GM19463 (cell line): ENCODE measurements around the gene DHCR7.

Source experiments
- ATAC-seq: cut with Tn5 transposase; IDR thresholded peaks from one replicate; pipeline ENCODE4 v1.9.1; 2021; ENCODE audit warnings: mild to moderate bottlenecking, moderate library complexity; ENCODE audit not compliant: unreplicated experiment

DHCR7 gene

DNA sequence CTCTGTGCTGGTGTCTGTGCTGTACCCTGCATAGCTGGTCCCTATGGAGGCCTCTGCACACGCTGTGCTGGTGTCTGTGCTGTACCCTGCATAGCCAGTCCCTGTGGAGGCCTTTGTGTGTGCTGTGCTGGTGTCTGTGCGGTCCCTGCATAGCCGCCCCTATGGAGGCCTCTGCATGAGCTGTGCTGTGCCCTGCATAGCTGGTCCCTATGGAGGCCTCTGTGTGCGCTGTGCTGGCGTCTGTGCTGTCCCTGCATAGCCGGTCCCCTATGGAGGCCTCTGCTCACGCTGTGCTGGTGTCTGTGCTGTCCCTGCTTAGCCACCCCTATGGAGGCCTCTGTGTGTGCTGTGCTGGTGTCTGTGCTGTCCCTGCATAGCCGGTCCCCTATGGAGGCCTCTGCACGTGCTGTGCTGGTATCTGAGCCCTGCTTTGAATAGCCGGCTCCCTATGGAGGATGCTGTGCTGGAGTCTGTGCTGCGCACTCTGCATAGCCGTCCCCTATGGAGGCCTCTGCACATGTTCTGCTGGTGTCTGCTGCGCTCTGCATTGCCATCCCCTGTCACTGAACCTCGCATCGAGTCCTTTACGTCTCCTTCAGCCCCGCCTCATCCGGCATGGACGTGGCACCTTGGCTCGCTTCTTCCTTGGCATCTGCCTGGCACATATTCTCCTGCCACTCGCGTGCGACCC lies 11.0 kb upstream of the DHCR7 start:
- no peak for ATAC-seq

DNA sequence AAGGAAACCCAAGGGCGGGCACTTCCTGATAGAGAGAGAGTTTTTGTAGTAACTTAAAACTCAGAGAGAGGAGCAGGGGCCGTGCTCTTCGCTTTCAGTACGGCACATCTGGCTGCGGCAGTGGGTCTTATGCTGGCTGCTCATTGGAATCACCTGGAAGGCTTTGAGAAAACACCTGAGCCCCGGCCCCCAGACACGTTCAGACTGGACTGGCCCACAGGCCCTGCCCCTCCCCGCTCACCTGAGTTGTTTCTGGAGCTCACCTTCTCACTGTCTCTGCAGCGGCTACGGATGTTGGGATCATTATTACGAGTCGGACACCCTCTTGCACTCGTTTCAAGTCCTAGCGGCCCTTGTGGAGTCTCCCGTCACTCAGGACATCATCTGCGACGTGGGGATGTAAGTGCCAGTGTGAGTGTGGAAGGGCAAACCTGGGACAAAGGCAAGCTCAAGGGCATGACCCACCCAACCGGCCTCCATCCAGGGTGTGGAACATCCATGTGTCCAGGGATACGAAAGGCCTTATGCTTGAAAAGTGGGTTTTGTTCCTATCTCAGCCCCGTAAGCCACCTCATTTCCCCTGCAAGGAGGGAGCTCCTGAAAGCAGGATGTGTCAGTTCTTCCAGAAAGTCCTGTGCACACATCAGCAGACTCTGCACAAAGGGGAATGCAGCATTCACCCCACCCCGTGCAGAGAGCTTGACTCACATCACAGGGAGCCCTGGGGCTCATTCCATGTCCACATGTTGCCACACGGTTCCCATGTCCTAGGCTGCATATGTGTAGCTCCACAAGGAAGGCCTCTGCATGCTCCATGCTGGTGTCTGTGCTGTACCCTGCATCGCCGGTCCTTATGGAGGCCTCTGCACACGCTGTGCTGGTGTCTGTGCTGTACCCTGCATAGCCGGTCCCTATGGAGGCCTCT lies 10.2 kb upstream of the DHCR7 start:
- ATAC-seq = no peak

DNA sequence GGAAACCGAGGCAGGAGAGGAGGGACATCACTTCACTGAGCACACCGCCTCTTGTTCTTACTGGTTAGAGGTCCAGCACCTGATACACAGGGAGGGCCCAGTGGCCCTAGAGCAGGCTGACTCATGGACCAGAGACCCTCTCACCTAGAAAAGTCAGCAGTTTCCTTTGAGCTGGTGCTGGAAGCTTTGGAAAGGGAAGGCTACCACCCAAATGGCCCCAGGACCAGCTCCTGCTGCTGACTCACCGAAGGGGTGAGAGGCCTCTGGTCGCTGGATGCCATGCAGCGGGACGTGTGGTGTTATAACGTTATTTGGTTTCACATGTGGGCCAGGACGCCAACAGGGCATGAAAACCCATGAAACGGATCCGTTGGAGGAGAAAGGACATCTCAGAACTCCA lies 8.6 kb upstream of the DHCR7 start:
- ATAC-seq = no peak

DNA sequence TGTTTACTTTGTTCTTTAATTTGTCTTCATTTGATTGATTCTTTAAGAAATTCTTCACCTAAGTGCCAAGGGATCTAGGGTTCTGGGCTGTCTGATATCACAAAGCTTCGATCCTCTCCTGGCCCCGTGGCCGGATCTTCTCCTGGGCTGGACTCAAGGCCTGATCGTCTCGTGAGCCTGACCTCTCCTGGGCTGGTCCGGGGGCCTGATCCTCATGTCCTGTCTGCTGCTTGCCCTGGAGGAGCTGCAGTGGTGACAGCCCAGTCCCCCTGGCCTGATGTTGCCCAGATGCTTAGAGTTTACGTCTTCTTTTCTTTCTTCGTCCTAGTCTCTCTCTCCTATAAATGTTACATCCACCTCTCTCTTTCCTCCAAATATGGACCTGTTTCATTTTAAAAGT lies 8.1 kb upstream of the DHCR7 start:
- no peak for ATAC-seq

DNA sequence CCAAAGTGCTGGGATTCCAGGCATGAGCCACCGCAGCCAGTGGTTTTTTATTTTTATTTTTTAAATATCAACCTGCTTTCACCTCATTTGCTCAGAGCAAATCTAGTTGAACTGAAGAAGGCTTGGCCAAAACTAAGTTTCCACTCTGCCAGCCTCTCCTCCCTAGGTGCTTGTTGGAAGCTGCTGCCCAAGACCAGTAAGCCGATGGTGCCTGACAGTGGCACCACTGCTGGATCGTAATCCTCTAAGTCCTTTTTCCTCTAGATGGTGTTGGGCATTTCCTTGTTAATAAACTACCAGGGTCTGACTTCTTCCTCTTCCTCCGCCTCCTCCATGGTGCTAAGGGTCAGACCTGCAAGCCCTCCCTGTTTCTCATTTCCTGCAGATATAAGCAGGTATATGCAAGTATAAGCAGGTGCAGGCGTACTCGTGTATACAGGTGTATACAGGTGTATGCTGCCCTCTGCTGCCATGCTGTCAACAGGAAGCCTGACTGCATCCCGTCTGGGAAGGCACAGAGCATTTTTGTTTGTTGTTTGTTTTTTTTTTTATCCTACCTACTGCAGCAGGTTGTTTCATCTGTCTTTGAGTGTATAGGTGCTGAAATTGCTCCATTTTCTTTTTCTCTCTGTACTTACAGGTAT lies 6.4 kb upstream of the DHCR7 start:
- ATAC-seq = no peak

DNA sequence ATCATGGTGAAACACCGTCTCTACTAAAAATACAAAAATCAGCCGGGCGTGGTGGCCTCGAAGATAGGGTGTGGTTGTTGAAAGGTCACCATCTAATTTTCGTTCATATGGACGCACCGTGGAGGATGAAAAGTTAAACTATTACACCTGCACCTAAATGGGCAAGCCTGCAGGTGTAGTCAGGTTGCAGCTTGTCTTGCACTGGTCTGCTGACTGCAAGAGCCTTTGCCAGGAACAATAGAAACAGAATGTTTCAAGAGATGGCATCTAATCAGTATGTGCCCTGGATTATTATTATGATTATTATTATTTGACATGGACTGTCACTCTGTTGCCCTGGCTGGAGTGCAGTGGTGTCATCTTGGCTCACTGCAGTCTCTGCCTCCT lies 5.7 kb upstream of the DHCR7 start:
- no peak for ATAC-seq

DNA sequence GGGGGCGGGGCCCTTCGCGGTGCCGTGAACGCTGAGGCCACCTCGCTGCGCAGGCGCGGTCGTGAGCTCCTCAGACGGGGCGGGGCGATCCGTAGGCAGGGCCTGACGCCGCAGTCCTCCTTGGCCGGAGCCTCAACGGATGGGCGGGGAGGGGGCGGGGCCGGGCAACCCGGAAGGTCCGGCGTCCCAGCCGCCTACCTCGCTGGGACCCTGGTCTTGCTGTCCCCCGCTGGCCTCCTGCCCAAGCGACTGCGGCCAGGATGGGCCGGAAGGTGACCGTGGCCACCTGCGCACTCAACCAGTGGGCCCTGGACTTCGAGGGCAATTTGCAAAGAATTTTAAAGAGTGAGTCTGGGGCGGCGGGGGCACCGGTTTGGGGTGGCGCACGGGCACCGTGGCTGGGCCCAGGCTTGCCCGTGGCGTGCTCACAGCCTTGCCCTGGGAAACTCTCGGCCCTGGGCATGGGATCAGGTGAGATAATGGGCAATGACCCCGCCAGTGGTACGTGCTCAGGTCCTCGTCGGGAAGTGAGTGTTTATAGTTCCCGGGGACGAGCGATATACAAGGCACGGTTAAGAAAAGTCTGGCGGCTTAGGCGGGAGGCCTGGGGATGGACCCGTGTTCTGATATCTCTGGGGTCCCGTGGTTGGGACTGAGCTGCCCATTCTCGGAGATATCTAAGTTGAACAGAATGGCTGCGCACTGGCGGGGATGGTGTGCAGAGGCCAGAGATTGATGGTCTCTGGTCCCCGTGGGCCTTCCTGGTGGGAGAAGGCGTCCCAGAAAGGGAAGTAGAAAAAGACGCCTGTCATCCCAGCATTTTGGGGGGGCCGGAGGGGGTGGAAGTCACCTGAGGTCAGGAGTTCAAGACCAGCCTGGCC lies 5.1 kb upstream of the DHCR7 start, which contains the start of gene NADSYN1:
TSS of gene NADSYN1 (plus strand) at position 167 of the 881 bp plus-strand sequence. CDS start at position 261, 94 bp downstream.
- ATAC-seq = peak; percentile 48

DNA sequence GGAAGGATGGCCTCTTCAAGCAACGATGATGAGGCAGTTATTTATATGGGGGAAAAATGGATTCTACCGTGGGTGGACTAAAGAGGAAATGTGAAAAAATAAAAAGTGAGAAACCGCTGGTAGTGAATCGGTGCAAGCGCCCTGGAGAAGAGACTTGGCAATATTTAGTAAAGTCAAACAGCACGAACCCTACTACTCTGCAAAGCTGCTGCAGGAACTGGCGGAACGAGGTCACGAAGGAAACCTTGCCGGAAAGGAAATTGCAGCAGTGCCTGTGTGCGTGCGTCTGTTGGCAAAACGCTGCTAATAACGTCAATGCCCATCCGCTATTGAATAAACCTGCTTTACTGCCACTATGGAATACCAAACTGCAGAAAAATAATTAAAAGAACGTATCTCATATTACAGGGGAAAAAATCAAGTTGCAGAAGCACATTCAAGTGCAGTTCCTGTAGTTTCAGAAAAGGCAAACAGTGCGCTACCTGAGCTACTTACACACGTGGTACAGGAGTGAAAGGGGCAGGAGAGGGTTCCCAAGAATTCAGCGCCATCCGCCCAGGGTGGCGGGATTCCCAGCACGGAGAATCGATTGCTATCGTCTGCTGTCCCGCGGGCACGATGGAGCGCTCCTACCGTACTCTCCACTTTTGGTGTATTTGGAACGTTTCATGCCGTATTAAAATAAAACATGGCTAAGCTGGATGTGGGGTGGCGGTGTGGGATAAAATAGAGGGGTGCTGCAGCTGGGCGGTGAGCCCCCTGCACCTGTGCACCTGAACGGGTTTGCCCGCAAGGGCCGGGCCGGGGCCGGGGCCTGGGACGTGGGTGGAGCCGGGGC lies 4.2 kb upstream of the DHCR7 start:
- ATAC-seq = no peak

DNA sequence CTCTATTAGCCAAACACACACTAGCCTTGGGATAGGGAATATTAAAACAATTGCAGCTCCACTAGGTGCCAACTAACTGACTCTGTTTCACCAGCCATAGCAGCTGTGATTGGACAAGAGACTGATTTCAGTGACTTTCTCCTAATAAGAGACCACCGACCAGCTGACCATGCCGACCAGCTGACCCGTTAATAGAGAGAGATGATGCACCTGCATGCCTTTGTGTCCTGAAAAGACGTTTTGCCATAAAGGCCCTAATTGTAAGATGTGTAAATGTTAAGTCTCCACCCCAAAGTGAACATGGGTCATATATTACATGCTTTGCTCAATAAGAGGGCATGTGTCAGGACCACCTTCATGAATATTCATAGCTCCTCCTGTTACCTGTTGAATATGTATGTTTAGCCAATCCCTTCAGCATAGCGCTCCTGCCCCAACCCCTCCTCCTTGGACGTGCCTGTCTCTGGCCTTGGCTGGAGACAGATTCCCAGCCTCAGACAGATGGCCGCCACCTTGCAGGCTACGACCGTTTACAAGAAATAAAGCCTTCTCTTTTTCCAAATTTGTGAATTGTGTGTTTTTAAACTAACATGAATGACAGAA lies 3.5 kb upstream of the DHCR7 start:
- no peak for ATAC-seq

DNA sequence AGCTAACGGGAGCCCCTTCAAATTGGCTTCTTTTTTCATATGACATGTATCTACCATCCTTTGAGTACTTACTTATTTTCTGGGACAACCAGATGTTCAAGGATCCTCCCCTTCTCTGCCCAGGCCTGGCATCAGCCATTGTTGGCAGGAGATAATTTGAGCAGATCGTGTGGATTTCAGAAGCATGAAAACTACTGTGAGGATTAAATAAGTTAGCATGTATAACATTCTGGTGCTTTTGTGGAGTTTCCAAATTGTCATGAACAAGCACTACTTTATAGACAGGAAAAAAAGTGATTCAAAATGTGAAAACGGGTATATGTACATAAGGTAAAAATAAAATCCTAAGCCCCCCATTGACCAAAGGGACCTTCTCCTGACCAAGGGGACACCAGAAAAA lies 2.7 kb upstream of the DHCR7 start:
- no peak for ATAC-seq

DNA sequence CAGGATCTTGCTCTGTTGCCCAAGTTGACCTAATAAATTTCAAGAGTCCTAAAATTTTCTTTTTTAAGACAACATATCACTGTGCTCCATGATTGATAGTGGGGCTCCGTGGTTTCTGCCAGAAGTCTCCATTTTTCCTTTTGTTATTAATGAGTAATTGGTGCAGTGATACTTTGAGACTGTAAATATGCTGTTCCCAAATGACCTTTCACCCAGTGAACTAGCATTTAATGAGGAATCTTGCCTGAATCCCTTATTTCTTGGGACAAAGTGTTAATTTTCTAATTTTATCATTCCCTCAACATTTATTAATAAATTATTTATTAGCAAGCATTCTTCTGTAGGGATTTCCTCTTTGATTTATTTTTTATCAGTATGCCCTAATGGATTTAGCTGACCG lies 2.3 kb upstream of the DHCR7 start:
- ATAC-seq = no peak

DNA sequence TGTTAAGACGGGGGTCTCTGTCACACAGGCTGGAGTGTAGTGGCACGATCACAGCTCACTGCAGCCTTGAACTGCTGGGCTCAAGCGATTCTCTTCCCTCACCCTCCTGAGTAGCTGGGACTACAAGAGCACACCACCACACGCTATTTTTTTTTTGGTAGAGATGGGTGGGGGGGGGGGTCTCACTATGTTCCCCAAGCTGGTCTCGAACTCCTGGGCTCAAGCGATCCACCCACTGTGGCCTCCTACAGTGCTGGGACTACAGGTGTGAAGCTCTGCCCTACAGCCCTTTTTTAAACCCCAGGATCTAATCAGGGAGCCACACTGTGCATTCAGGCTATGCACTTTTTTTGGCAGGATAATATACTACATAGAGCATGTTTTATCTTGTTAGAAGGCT lies 1.4 kb upstream of the DHCR7 start:
- no peak for ATAC-seq

DNA sequence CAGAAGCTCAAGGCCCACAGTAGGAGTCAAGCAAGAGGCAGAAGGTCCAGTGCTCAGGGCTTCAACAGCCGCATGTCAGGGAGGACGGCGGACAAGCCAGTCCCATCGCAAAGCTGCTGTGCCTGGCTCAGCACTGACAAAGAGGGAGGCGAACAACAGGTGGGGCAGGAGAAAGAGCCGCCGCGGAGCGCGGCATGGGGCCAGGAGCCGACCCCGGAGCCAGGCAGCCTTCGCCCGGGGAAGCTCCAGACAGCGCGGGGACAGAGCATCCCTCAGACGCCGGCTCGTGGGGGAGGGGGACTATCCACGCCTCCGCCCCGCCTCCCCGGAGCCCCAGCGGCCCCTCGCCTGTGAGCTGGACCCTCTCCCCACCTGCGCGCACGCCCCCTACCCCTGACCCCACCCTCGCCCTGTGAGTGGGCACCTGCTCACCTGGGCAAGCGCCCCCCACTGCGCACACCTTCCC lies 369 bp downstream of the DHCR7 start:
- no peak for ATAC-seq

DNA sequence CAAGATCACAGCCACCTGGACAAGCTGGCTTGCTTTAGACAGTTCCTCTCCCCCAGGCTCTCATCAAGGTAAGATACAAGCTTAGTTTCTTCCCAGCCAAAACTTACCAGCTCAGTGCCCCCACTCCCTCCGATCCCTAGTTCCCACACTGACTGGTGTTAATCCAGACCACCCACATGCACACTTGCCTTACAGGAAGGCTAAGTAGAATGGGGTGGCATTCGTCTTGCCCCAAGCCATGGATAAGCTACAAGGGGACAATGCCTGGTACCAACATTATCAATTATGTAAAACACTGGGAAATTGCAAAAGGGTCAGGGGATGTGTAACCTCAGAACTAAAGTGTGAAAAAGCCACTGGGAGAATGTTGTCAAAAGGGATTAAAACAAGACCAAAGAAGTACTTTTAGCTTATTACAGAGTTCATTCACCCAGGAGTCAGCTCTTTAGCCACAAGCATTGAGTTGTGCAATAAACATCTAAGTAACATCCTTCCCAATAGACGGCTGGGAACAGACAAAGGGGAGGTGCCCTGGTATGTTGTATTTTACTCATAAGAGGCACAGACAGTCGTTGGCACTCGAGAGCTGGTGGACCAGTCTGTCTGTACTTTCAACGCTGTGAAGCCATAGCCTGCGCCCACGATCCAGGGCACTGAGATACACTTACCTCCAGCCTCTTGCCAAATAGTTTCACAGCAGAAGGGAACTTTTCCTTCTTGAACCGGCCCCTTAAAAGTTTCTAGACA lies 1.1 kb downstream of the DHCR7 start:
- no peak for ATAC-seq

DNA sequence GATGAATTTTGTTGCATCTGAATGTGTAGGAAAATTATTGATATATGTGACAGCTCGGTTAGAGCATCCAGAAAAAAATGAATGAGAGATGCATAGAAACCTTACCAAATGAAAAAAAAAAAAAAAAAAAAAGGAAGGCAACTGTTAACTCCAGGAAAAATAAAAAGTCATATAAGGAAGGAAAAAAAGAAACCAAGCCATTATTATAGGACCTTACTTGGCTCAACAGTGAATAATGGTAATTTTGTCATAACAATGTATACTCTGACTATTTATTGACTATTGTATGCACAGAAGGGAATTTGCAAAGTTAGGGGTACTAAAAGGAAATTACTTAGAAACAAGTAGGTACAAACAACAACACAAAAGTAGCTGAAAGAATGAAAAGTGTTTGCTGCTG lies 2.0 kb downstream of the DHCR7 start:
- no peak for ATAC-seq

DNA sequence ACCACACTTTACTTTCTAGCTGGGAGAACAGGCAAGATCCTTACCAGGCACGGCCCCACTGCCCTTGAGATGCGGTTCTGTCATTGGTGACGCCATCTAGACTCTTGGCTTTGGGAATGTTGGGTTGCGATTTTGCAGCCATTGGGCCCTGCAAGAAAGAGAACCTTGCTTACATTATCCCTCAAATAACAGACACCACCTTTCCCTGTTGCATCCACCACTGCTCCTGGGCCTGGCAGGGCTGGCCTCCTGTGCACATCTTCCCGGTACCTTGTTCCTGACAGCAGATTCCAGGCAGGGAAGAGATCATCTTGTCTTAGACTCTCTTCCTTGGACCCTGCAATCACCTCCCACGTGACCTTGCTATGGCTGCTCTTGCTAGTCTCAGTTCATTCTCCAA lies 3.4 kb downstream of the DHCR7 start:
- no peak for ATAC-seq

DNA sequence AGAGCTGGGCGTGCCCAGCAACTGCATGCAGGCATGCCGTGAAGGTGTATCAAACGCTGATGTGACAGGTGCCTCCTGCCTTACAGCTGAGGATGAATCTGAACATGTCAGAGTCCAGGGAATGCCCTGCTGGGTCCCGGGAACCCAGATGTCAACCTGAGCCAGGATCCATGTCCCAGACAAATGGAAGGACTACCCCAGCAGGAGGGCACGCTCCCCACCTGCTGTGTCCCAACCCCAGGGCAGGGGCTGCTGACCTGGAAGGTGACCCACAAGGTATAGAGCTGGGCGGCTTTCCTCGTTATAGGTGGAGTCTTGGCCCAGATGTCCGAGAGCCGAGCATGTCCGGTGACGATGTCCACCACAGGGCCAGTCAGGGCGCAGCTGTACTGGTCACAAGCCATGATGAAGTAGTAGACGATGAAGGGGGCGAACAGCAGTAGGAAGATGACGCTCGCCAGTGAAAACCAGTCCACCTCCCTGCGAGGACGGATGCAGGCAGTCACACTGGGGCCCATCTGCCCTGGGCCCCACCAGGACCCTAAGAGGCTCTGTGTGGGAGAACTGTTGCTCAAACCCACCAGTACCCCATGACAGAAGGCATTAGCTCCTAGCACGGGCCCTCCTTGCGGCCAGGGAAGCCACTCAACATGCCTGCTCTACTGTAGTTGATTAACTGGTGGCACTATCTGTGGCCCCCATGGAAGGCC lies 4.3 kb downstream of the DHCR7 start:
- no peak for ATAC-seq

DNA sequence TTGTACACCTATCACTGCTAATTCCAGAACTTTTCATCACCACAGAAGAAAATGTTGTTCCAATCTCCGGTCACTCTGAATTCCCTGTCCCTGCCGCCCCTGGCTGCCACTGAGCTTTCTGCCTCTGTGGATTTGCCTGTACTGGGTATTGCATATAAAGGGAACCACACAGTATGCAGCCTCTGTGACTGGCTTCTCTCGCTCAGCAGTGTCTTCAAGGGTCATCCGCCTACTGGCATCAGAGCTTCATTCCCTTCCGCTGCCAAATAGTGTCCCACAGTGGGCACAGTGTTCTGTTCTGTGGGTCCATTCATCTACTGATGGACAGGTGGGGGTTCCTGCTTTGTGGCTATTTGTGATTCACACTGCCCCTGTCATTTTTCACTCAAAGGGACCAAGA lies 5.3 kb downstream of the DHCR7 start:
- no peak for ATAC-seq
